Bone marrow (tissue), 2 donors: ENCODE results near the gene ANKRD31.

Experiments used
- DNase-seq, 2 donors: peaks; one replicate each; lab custom pipeline; 2025; lab: John Stamatoyannopoulos, UW

The ANKRD31 gene

GRCh38 chr5:75059912-75060545 lies 176.6 kb downstream of the ANKRD31 start:
- DNase-seq, result no peak

GRCh38 chr5:75058986-75059535 lies 177.6 kb downstream of the ANKRD31 start:
- DNase-seq, result no peak

- DNase-seq, result no peak
These were observed 179.1 kb downstream of the ANKRD31 start for GRCh38 chr5:75057561-75057960.

GRCh38 chr5:75055727-75056144 lies 180.9 kb downstream of the ANKRD31 start:
- DNase-seq, result no peak

- DNase-seq, result no peak
These were observed 182.3 kb downstream of the ANKRD31 start for GRCh38 chr5:75054134-75054930.

GRCh38 chr5:75053304-75054133 lies 183.2 kb downstream of the ANKRD31 start:
- peak; percentile 3 to 66 for DNase-seq

- DNase-seq, result peak in 1 of 2 donors; percentile 58
These were observed 183.7 kb downstream of the ANKRD31 start for GRCh38 chr5:75053054-75053303.

- DNase-seq, result peak in 1 of 2 donors; percentile 58
These were observed 184.3 kb downstream of the ANKRD31 start, which contains the start of gene GCNT4 for GRCh38 chr5:75052192-75053053. Gene GCNT4, minus strand, starts transcription at chr5:75052558. Its CDS starts 22,521 bp downstream, at chr5:75030037.

- no peak for DNase-seq
These were observed 185.4 kb downstream of the ANKRD31 start for GRCh38 chr5:75051217-75051751.

- DNase-seq, result no peak
These were observed 186.3 kb downstream of the ANKRD31 start for GRCh38 chr5:75050415-75050814.

GRCh38 chr5:75049456-75050351 lies 187.0 kb downstream of the ANKRD31 start:
- DNase-seq, result peak in 1 of 2 donors; percentile 3

- DNase-seq, result no peak
These were observed 188.2 kb downstream of the ANKRD31 start for GRCh38 chr5:75048457-75048953.

GRCh38 chr5:75047356-75047755 lies 189.3 kb downstream of the ANKRD31 start:
- no peak for DNase-seq

GRCh38 chr5:75046366-75047142 lies 190.1 kb downstream of the ANKRD31 start:
- no peak for DNase-seq

- DNase-seq, result no peak
These were observed 191.6 kb downstream of the ANKRD31 start for GRCh38 chr5:75045071-75045470.

- no peak for DNase-seq
These were observed 192.3 kb downstream of the ANKRD31 start for GRCh38 chr5:75044406-75044805.

GRCh38 chr5:75043633-75044264 lies 192.9 kb downstream of the ANKRD31 start:
- DNase-seq, result no peak

GRCh38 chr5:75042522-75042921 lies 194.2 kb downstream of the ANKRD31 start:
- DNase-seq, result no peak

GRCh38 chr5:75040973-75041372 lies 195.7 kb downstream of the ANKRD31 start:
- DNase-seq, result no peak
